ENCODE measurements around the gene ABCD4.

- TF ChIP-seq CTCF (conservative IDR thresholded peaks at IDR 0.05; ENCODE audit: low read length) (no peak), EZH2phosphoT487 (IDR thresholded peaks at IDR 0.05; ENCODE audit: borderline replicate concordance, low read depth, low read length) (no peak)
These were observed 6.7 kb downstream of the ABCD4 start for GRCh38 chr14:74296037-74296467.

All from OCI-LY7 (cell line).